ENCODE measurements around the gene ELAVL2.

DNA sequence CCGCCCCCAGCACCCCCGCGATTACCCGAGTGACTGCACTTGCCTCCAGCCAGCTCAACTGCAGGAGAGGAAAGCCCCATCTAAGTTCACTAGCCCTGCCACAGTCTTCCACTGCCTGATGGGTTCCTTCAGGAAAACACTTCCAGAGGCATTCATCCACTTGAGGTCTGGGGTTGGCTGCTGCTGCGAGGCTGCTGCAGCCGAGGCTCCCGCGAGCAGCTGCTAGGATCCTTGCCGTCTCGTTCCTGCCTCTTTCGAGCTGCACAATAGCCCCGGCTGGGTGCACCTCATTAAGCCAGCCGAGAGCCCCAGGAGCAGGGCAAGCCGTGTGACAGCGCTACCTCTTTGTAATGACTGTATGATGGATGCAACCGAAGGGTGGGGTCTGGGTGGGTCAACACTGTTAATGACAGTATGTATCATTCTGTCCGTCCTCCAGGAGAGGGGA, 24.2 kb upstream of the ELAVL2 start:
- TF ChIP-seq, protein P1, sequence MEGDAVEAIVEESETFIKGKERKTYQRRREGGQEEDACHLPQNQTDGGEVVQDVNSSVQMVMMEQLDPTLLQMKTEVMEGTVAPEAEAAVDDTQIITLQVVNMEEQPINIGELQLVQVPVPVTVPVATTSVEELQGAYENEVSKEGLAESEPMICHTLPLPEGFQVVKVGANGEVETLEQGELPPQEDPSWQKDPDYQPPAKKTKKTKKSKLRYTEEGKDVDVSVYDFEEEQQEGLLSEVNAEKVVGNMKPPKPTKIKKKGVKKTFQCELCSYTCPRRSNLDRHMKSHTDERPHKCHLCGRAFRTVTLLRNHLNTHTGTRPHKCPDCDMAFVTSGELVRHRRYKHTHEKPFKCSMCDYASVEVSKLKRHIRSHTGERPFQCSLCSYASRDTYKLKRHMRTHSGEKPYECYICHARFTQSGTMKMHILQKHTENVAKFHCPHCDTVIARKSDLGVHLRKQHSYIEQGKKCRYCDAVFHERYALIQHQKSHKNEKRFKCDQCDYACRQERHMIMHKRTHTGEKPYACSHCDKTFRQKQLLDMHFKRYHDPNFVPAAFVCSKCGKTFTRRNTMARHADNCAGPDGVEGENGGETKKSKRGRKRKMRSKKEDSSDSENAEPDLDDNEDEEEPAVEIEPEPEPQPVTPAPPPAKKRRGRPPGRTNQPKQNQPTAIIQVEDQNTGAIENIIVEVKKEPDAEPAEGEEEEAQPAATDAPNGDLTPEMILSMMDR (IDR thresholded peaks at IDR 0.05): no peak
- TF ChIP-seq POLR2A (IDR thresholded peaks at IDR 0.05): no peak

Measured in Peyer's patch (tissue), 4 donors.